HCT116 (cell line): ENCODE results near the gene SLC7A5. TPM values are rescaled to one million over a fixed set of nuclear protein-coding genes. Genes with fewer than 3 reads are reported as not detected.

Source experiments
- ATAC-seq: fragments of 200-7000 bp; cut with Tn5 transposase; 2 replicates; pipeline ENCODE4 v1.9.1; 2020; ENCODE audit warnings: mild to moderate bottlenecking, moderate library complexity
- BruUV-seq: library from RNA; stranded (reverse); fragments of 400-500 nt; replicated peaks from 2 replicates; lab custom pipeline; 2021; lab: Mats Ljungman, UMichigan
- CTCF ChIA-PET: fragments of 300-600 bp; sonication (Branson Sonifier 250); formaldehyde crosslinking; loops from one replicate; lab custom pipeline; 2021; ENCODE audit warnings: antibody characterized with exemption; lab: Charles Lee
- POLR2A ChIA-PET: fragments of 300-600, 350-600 bp; sonication (Branson Sonifier 250); formaldehyde crosslinking; loops from one replicate; lab custom pipeline; 2021; ENCODE audit warnings: antibody characterized with exemption; lab: Charles Lee
- RAD21 ChIA-PET, 2 experiments: fragments of 300-600 bp; sonication (Branson Sonifier 250); formaldehyde crosslinking; loops; one replicate each; lab custom pipeline; 2023; ENCODE audit warnings: low total read pairs in 2 of 2; ENCODE audit not compliant: uncharacterized antibody in 2 of 2, unreplicated experiment in 2 of 2, low non-redundant PET in 1 of 2; lab: Charles Lee
- DNase-seq: peaks from one replicate; pipeline ENCODE4 v3.0.0-alpha.2; 2010; ENCODE audit warnings: low read depth, low spot score
- H2AFZ ChIP-seq: fragments of 200-600 bp; shearing (Covaris generic), sonication (generic); 2 replicates; pipeline ENCODE4 v1.6.1; 2017; ENCODE audit warnings: low read depth, mixed run types, mixed read lengths, antibody characterized with exemption, low read length; ENCODE audit not compliant: poor library complexity, severe bottlenecking
- H3K27ac ChIP-seq: 2 replicates; pipeline ENCODE4 v1.5.1; 2012; ENCODE audit warnings: low read depth, low read length
- H3K27me3 ChIP-seq: fragments of 200-600 bp; sonication (generic); 2 replicates; pipeline ENCODE4 v1.6.1; 2016; ENCODE audit warnings: mixed run types, low read length, mixed read lengths; ENCODE audit not compliant: insufficient read depth
- H3K36me3 ChIP-seq, 2 experiments: fragments of 200-500 bp in 1 of 2; fragments of 200-600 bp in 1 of 2; sonication (Bioruptor generic) in 1 of 2; sonication (generic) in 1 of 2; 2 replicates each; pipeline versions ENCODE4 v1.5.1 to v1.6.1; 2014 to 2016; ENCODE audit warnings: low read length in 2 of 2, inconsistent platforms in 1 of 2, mixed read lengths in 1 of 2, mixed run types in 1 of 2; ENCODE audit not compliant: insufficient read depth in 2 of 2, control insufficient read depth in 1 of 2
- H3K4me1 ChIP-seq, 2 experiments: fragments of 200-600 bp in 1 of 2; sonication (generic) in 1 of 2; 2 replicates each; pipeline versions ENCODE4 v1.5.1 to v1.6.1; 2012 to 2017; ENCODE audit warnings: low read length in 2 of 2, inconsistent platforms in 1 of 2, mild to moderate bottlenecking in 1 of 2, mixed read lengths in 1 of 2, mixed run types in 1 of 2, moderate library complexity in 1 of 2; ENCODE audit not compliant: insufficient read depth in 2 of 2, control insufficient read depth in 1 of 2
- H3K4me2 ChIP-seq: fragments of 200-600 bp; sonication (generic); 2 replicates; pipeline ENCODE4 v1.6.1; 2017; ENCODE audit warnings: mixed run types, low read length, mixed read lengths
- H3K4me3 ChIP-seq, 2 experiments: fragments of 200-600 bp in 1 of 2; sonication (generic) in 1 of 2; replicated peaks in 1 of 2; 2 replicates each; pipeline ENCODE4 v1.5.1; 2011 to 2016; ENCODE audit warnings: low read length in 2 of 2, control low read depth in 1 of 2, low read depth in 1 of 2, mild to moderate bottlenecking in 1 of 2, mixed read lengths in 1 of 2, mixed run types in 1 of 2
- H3K79me2 ChIP-seq: fragments of 200-600 bp; sonication (generic); 2 replicates; pipeline ENCODE4 v1.6.1; 2017; ENCODE audit warnings: mild to moderate bottlenecking, mixed run types, low read length, moderate library complexity, mixed read lengths; ENCODE audit not compliant: insufficient read depth
- H3K9ac ChIP-seq: fragments of 200-600 bp; sonication (generic); 2 replicates; pipeline ENCODE4 v1.6.1; 2016; ENCODE audit warnings: low read length, mixed read lengths
- H3K9me2 ChIP-seq: fragments of 200-600 bp; sonication (generic), shearing (Covaris generic); 2 replicates; pipeline ENCODE4 v1.6.1; 2017; ENCODE audit warnings: mixed run types, mild to moderate bottlenecking, moderate library complexity; ENCODE audit not compliant: insufficient read depth
- H3K9me3 ChIP-seq, 2 experiments: fragments of 200-500 bp in 1 of 2; fragments of 200-600 bp in 1 of 2; sonication (Bioruptor generic) in 1 of 2; sonication (generic) in 1 of 2; 2 replicates each; pipeline ENCODE4 v1.6.1; 2014 to 2017; ENCODE audit warnings: low read length in 2 of 2, mixed read lengths in 2 of 2, inconsistent platforms in 1 of 2, low read depth in 1 of 2, mild to moderate bottlenecking in 1 of 2, mixed run types in 1 of 2, moderate library complexity in 1 of 2; ENCODE audit not compliant: control insufficient read depth in 1 of 2, insufficient read depth in 1 of 2
- H4K20me1 ChIP-seq: fragments of 200-600 bp; sonication (generic), shearing (Covaris generic); 2 replicates; pipeline ENCODE4 v1.6.1; 2017; ENCODE audit warnings: mixed run types, mild to moderate bottlenecking, moderate library complexity; ENCODE audit not compliant: insufficient read depth
- ATF3 ChIP-seq: IDR thresholded peaks from 2 replicates; pipeline ENCODE4 v1.6.1; 2012
- CEBPB ChIP-seq: IDR thresholded peaks from 2 replicates; pipeline ENCODE4 v1.6.1; 2012; ENCODE audit warnings: low read depth
- EGR1 ChIP-seq: IDR thresholded peaks from 2 replicates; pipeline ENCODE4 v1.6.1; 2012; ENCODE audit warnings: low read depth
- ELF1 ChIP-seq: IDR thresholded peaks from 2 replicates; pipeline ENCODE4 v1.6.1; 2012; ENCODE audit warnings: low read depth, borderline replicate concordance
- EZH2 ChIP-seq: fragments of 200-600 bp; sonication (generic); IDR thresholded peaks from 2 replicates; pipeline ENCODE4 v1.6.1; 2017; ENCODE audit warnings: antibody characterized with exemption, mixed run types
- EZH2phosphoT487 ChIP-seq: fragments of 200-600 bp; IDR thresholded peaks from 2 replicates; pipeline ENCODE4 v1.6.1; 2018; ENCODE audit warnings: antibody characterized with exemption, borderline replicate concordance
- FOSL1 ChIP-seq: IDR thresholded peaks from 2 replicates; pipeline ENCODE4 v1.6.1; 2012; ENCODE audit warnings: low read depth
- JUND ChIP-seq: IDR thresholded peaks from 2 replicates; pipeline ENCODE4 v1.6.1; 2012
- MAX ChIP-seq: IDR thresholded peaks from 2 replicates; pipeline ENCODE4 v1.6.1; 2012
- POLR2AphosphoS5 ChIP-seq: IDR thresholded peaks from 2 replicates; pipeline ENCODE4 v1.6.1; 2011; ENCODE audit warnings: mild to moderate bottlenecking, low read depth, low read length, moderate library complexity
- RAD21 ChIP-seq: IDR thresholded peaks from 2 replicates; pipeline ENCODE4 v1.6.1; 2012; ENCODE audit warnings: low read depth, mild to moderate bottlenecking
- SIN3A ChIP-seq: IDR thresholded peaks from 2 replicates; pipeline ENCODE4 v1.6.1; 2012; ENCODE audit warnings: low read depth
- SP1 ChIP-seq: IDR thresholded peaks from 2 replicates; pipeline ENCODE4 v1.6.1; 2012; ENCODE audit warnings: low read depth
- SRF ChIP-seq: IDR thresholded peaks from 2 replicates; pipeline ENCODE4 v1.6.1; 2012; ENCODE audit warnings: low read depth
- TCF7L2 ChIP-seq: IDR thresholded peaks from 2 replicates; pipeline ENCODE4 v1.7.0; 2011; ENCODE audit warnings: borderline replicate concordance, inconsistent platforms; ENCODE audit not compliant: insufficient read depth, insufficient read length; ENCODE audit errors: extremely low read depth
- ZBTB33 ChIP-seq: IDR thresholded peaks from 2 replicates; pipeline ENCODE4 v1.6.1; 2011; ENCODE audit warnings: mild to moderate bottlenecking, low read length, moderate library complexity; ENCODE audit not compliant: insufficient replicate concordance; ENCODE audit errors: extremely low read depth
- ZNF274 ChIP-seq: fragments of 200-500 bp; sonication (Bioruptor generic); IDR thresholded peaks from 2 replicates; pipeline ENCODE4 v1.6.1; 2014; ENCODE audit warnings: mild to moderate bottlenecking, low read depth, low read length, inconsistent platforms
- intact Hi-C: fragments of 100-400 bp; cut with micrococcal nuclease; formaldehyde crosslinking; loops from 2 replicates; pipeline ENCODE4 v1.10.0; 2022
- total RNA-seq: library from RNA; stranded (reverse); gene quantifications from one replicate; pipeline ENCODE4 v1.2.1, GENCODE V29; 2021; ENCODE audit not compliant: unreplicated experiment

The SLC7A5 gene
- total RNA-seq, 1 experiment from 2014 or later: 482 TPM

GRCh38 chr16:87845213-87845612 is 24.1 kb downstream of the SLC7A5 start:
- Histone ChIP-seq H3K9me3 (no peaks in the 10 kb centered on the region), H3K27ac (no peak overlapping the region), H3K9ac (no peak overlapping the region), H3K4me1 (no peaks in the 10 kb centered on the region), H3K4me3 (no peak overlapping the region), H3K79me2 (peaks cover 100% of the 10 kb centered on the region), H3K4me2 (no peak overlapping the region), H4K20me1 (peaks cover 30% of the 10 kb centered on the region; the same call in 1 of the 2 replicates), H2AFZ (no peak overlapping the region), H3K9me2 (no peaks in the 10 kb centered on the region), H3K27me3 (no peaks in the 10 kb centered on the region), H3K36me3 (peaks cover 28 to 94% of the 10 kb centered on the region in 2 experiments)
- no TSS peak for BruUV-seq
- DNase-seq: no peak
- ChIA-PET RAD21 (no interaction called here), CTCF (no interaction called here), POLR2A (no interaction called here)
- peak; percentile 67 for ATAC-seq
- intact Hi-C loops: no loop called here
- TF ChIP-seq POLR2AphosphoS5 (peak; percentile 42; the same call in 1 of the 2 replicates), JUND (no peak)

- ChIA-PET CTCF (no interaction called here), RAD21 (no interaction called here)
- Histone ChIP-seq H3K36me3 (peaks cover 31 to 94% of the 10 kb centered on the region in 2 experiments), H4K20me1 (peaks cover 29% of the 10 kb centered on the region; the same call in 1 of the 2 replicates)
- no peak for ATAC-seq
- TF ChIP-seq MAX: no peak
- TF ChIP-seq ZNF274: no peak
- no peak for TF ChIP-seq ZBTB33
- TF ChIP-seq EGR1: no peak
- no peak for TF ChIP-seq SRF
- no peak for TF ChIP-seq SIN3A
- TF ChIP-seq ATF3: no peak
- TF ChIP-seq TCF7L2: no peak
- no peak for TF ChIP-seq EZH2phosphoT487
- no peak for TF ChIP-seq FOSL1
- TF ChIP-seq ELF1: no peak
- TF ChIP-seq EZH2: no peak
- TF ChIP-seq POLR2AphosphoS5: no peak; the same call in 1 of the 2 replicates
- no peak for TF ChIP-seq RAD21
- TF ChIP-seq SP1: no peak
- no peak for TF ChIP-seq CEBPB
- TF ChIP-seq, all 23 proteins: peak for 0
- Histone ChIP-seq H3K9ac (no peak overlapping the region), H3K79me2 (peaks cover 100% of the 10 kb centered on the region), H3K4me2 (no peak overlapping the region), H3K4me3 (no peak overlapping the region), H3K9me2 (no peaks in the 10 kb centered on the region), H3K9me3 (no peaks in the 10 kb centered on the region), H3K27ac (peak overlapping the region; percentile 16; the same call in 1 of the 2 replicates), H2AFZ (no peak overlapping the region), H3K27me3 (no peaks in the 10 kb centered on the region), H3K4me1 (no peaks in the 10 kb centered on the region)
- intact Hi-C loops: no loop called here
- POLR2A ChIA-PET: no interaction called here
- DNase-seq: no peak
- no TSS peak for BruUV-seq
These were observed 24.5 kb downstream of the SLC7A5 start for GRCh38 chr16:87844809-87845208.
